Skeletal muscle tissue (tissue), 5 donors: ENCODE results near the gene ADGB. TPM values are rescaled to one million over a fixed set of nuclear protein-coding genes. Genes with fewer than 3 reads are reported as not detected.

Experiments
- H3K27ac ChIP-seq: one replicate; pipeline ENCODE4 v1.7.0; 2013; ENCODE audit warnings: mild to moderate bottlenecking, low read depth, low read length, inconsistent platforms
- H3K27me3 ChIP-seq, 3 donors: one replicate each; pipeline ENCODE4 v1.7.0; 2013; ENCODE audit warnings: low read length in 3 of 3; ENCODE audit not compliant: control insufficient read depth in 3 of 3, insufficient read depth in 3 of 3
- H3K36me3 ChIP-seq, 3 donors: one replicate each; pipeline ENCODE4 v1.7.0; 2013; ENCODE audit warnings: low read length in 3 of 3; ENCODE audit not compliant: control insufficient read depth in 3 of 3, insufficient read depth in 3 of 3
- H3K4me1 ChIP-seq, 3 donors: one replicate each; pipeline ENCODE4 v1.7.0; 2013; ENCODE audit warnings: low read length in 3 of 3, mild to moderate bottlenecking in 3 of 3; ENCODE audit not compliant: control insufficient read depth in 3 of 3, insufficient read depth in 3 of 3
- H3K4me3 ChIP-seq, 3 donors: one replicate each; pipeline ENCODE4 v1.7.0; 2013; ENCODE audit warnings: low read length in 3 of 3
- H3K9ac ChIP-seq, 3 donors: one replicate each; pipeline ENCODE4 v1.7.0; 2013; ENCODE audit warnings: low read length in 3 of 3, mild to moderate bottlenecking in 3 of 3, moderate library complexity in 2 of 3, low read depth in 1 of 3
- H3K9me3 ChIP-seq, 3 donors: one replicate each; pipeline ENCODE4 v1.7.0; 2013; ENCODE audit warnings: low read length in 3 of 3; ENCODE audit not compliant: control insufficient read depth in 3 of 3
- small RNA-seq: library from RNA; depleted of rRNA; stranded (forward); fragments of <200 nt; gene quantifications from one replicate; pipeline ENCODE3, GENCODE V24; 2014
- total RNA-seq: library from RNA; depleted of rRNA; stranded (reverse); fragments of >200 nt; gene quantifications from one replicate; pipeline ENCODE4 v1.2.3, GENCODE V29; 2014
- donor health status: Osteomylitis.

The ADGB gene
- total RNA-seq, 1 donor from 2014 or later: not detected

DNA sequence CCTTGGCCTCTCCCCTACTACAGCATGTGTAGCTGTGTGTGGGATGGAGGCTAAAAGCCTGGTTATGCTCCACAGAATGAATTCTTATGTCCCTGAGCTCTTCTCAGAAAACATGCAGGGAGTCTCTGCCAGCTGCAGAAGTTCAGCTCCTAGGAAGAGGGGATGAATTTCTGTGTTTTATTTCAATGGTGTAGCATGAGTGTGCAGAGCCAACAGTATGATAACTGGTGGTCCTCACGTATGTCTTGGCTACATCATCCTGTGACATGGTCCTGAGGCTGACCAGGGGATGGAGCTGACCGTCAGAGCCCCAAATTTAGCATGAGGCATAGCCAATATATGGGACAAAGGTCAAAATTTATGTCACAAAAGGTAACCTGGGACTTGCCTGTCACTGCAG is 266.1 kb downstream of the ADGB start:
- Histone ChIP-seq H3K27me3 (no peaks in the 10 kb centered on the region), H3K9ac (no peak overlapping the region), H3K4me1 (peaks cover 0 to 5% (median 0%) of the 10 kb centered on the region in 3 donors), H3K4me3 (no peak overlapping the region), H3K27ac (no peak overlapping the region), H3K9me3 (no peaks in the 10 kb centered on the region), H3K36me3 (no peaks in the 10 kb centered on the region)

Small RNA genes within 50 kb of the gene (small RNA-seq; reads per million reads assigned to genes)
- gene RNU6-906P: not detected

Other genes with a start within 250 kb of the ADGB start
- 35.5 TPM for gene RAB32, start 55.1 kb upstream of the ADGB start, total RNA-seq